Activated effector memory CD4-positive, alpha-beta T cell treated with Interleukin-2 at 50 U/mL for 16 hours (primary cell): ENCODE data around the gene CCDC137.
A peak's percentile ranks its signal among the peaks of the same experiment; 100 is the strongest.

Source experiments
- DNase-seq: peaks from one replicate; pipeline ENCODE4 v3.0.0-alpha.2; 2020

The CCDC137 gene

DNA sequence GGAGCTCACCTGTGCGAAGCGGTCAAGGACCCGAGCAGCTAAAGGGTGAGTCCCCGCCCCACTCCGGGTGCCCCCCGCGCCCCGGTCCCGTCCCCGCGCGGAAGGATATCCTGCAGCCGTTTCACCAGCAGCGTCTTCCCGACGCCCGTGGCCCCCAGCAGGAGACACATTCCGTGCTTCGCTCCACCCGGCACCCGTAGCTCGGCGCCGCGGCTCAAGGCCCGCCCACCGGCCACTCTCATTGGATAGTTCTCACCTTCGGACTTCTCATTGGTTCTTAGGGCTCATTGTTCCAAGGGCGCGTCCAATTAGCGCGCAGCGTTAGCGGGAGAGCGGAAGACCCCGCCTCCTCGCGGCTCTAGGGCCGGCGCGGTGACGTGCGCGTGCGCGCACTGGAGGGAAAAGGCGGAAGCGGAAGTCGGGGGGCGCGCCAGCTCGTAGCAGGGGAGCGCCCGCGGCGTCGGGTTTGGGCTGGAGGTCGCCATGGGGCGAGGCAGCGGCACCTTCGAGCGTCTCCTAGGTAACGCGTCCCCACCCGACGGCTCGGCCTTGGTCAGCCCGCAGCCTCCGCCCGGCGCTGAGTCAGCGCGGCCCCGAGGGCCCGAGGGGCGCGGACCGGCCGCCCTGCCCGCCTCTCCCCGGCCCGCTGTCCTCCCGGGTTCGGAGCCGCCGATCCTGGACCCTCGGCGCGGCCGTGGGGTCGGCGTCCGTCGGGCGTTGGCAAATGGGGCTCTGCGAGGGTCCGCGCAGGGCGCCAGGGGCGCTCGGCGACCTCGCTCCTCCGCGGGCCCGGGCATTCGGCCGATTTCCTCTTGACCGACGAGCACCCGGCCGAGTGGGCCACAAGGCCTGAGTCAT is 17.3 kb downstream of the CCDC137 start, which contains the start of the genes ARL16 and HGS:
TSS of gene ARL16 (minus strand) at position 214 of the 858 bp plus-strand sequence. CDS start at position 170, 44 bp downstream.
TSS of gene HGS (plus strand) at position 428 of the 858 bp plus-strand sequence. CDS start at position 484, 56 bp downstream.
- DNase-seq, result peak; percentile 98

DNA sequence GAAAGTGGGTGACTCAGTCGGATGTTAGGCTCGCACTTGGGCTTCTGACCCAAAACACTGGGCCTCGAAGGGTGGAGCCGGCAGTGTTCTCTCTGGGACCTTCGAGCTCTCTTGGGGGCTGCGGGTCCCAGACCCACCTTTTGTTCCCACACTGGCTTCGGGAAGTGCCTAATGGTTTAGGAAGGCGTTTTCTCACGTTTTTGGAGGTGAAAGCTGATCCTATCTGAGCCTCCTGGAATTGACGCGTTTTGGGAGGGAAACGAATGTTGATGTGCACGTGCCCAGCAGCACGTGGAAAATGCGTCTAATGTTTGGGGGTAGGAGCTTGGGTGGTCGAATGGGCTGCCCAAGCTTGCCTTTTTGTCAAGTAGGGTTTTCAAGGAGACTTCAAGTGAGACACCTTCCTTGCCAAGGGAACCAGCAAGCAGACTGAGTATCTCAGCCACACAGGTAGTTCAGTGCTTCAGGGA is 17.9 kb downstream of the CCDC137 start:
- no peak for DNase-seq

DNA sequence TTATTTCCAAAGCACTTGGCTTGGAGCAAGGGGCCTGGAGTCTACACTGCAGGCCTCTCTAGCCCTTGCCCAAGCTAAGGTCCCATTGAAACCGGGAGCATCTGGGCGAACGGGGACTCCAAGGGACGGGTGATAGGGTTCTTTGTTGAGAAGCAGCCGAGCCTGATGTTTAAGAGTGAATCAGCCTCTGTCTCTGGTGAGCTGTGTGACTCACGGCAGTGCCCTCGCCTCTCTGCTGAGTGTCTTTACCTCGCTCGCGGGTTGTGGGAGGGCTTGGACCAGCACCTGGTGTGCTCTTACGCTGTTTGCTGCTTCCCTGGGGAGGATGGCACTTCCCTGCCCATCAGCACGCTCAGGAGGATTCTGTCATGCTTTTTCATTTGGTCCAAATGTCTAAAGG is 18.6 kb downstream of the CCDC137 start:
- DNase-seq, result no peak

DNA sequence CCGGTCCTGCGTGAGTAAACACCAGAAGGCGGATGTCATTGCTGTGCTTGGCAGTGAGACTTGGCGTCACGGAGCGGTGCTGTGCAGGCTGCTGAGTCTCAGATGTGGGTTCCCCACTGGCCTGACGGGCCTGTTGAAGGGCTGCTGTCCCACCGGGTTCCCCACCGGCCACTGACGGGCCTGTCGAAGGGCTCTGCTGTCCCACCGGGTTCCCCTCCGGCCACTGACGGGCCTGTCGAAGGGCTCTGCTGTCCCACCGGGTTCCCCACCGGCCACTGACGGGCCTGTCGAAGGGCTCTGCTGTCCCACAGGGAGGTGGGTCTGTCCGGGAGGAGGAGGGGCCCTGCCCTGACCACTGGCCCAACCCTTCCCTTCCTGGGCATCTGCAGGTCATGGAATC is 20.1 kb downstream of the CCDC137 start:
- no peak for DNase-seq

DNA sequence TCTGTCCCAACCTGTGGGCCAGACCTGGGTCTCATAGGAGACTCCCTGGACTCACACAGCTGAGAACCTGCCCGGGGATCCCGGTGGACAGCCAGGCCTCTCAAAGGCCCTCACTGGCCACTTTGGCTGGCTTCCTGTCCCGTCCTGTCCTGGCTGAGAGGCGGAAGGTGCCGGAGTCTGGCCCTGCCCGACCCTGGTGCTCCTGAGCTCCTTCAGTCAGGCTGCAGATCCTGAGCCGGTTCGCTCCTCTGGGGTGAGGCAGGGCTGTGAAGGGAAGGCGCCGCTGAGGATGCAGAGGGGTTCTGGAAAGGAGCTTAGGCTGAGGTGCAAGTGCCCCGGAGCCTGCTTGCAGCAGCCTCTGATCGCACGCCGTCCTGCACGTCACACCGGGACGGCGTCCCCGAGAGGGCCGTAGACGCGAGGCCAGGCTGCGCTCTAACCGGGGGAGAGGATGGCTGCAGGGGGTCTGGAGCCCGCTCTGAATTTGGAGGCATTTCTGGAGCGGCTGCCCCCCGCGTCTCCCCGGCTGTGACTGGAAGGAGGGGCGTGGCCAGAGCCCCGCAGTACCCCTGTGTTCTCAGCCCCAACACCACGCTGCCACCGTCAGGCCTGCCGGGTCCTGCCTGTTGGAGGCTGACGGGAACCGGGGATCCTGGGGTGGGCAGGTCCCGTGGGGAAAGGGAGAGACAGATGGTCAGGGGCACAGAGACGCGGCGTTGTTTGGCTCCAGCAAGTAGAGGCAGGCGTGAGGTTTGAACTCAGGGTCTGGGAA is 21.4 kb downstream of the CCDC137 start:
- no peak for DNase-seq

DNA sequence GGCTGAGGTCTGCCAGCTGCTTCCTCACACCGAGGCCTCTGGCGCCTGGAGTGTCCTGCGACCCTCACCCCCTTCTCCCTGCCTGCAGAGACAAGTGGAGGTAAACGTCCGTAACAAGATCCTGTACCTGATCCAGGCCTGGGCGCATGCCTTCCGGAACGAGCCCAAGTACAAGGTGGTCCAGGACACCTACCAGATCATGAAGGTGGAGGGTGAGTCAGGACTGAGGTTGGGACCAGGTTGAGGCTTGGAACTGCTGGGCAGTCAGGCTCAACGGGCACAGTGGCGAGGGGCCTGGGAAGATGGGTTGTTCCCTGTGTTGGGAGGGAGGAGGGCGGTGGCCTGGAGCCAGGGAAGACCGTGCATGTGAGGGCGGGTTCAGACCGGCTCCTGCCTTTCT is 22.1 kb downstream of the CCDC137 start:
- DNase-seq, result no peak

DNA sequence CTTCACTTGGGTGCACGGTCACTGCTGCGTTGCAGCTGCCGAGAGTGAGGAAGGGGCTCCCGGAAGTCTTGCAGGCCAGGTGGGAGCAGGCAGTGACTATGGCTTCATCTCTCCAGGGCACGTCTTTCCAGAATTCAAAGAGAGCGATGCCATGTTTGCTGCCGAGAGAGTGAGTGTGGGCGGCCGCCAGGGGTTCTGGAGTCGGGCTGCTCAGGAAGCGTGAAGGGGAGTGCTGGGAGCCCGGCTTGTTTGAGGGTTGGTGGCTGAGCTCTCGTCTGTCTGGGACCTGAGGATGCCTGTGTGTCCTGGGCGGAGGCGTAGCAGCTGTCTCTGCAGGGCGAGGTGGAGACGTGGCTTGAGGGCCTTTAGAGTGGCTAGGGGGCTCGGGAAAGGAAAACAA is 23.5 kb downstream of the CCDC137 start:
- DNase-seq, result no peak

DNA sequence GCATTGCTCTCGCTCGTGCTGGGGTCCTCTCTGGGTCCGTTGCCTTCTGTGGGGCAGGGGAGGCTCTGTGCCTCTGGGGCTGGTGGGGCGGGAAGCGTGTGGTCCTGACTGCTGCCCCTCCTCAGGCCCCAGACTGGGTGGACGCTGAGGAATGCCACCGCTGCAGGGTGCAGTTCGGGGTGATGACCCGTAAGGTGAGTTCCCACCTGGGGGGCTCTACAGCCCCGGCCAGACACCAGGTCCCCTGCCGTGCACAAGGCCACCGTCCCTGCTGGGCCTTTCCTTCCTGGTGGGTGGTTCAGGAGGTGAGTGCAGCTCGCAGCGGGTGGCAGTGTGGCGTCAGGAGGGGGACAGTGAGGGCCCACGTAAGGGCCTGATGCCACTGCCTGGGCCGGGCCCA is 24.0 kb downstream of the CCDC137 start:
- no peak for DNase-seq

DNA sequence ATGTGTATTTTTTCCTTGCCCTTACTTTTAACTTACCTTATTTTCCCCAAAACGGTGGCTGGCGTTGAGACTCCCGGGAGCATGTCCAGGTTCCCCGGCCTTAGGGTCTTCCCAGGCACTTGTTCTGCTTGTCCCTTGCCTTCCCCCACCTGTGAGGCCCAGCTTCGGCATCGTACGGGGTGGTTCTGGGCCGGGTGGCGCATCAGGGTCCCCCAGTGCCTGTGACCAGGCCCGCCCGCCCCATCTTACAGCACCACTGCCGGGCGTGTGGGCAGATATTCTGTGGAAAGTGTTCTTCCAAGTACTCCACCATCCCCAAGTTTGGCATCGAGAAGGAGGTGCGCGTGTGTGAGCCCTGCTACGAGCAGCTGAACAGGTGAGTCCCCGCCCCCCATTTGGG is 24.7 kb downstream of the CCDC137 start:
- DNase-seq, result no peak

DNA sequence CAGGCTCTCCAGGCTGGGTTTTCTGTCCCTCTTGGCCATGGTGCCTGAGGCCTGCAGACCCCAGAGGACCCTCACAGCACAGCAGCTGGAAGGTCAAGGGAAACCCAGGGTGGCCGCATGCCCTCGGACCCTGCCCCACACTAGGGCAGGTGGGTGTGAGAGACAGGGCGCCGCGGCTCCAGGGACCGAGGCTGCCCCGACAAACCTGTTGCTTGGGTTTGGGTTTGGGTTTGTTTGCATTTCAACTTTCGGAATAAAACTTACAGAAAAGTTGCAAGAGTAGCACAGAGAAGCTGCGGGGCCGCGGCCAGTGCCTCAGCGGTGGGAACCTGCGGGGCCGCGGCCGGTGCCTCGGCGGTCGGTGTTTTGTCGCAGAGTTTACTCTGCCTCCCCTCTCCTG is 25.1 kb downstream of the CCDC137 start:
- DNase-seq, result no peak

DNA sequence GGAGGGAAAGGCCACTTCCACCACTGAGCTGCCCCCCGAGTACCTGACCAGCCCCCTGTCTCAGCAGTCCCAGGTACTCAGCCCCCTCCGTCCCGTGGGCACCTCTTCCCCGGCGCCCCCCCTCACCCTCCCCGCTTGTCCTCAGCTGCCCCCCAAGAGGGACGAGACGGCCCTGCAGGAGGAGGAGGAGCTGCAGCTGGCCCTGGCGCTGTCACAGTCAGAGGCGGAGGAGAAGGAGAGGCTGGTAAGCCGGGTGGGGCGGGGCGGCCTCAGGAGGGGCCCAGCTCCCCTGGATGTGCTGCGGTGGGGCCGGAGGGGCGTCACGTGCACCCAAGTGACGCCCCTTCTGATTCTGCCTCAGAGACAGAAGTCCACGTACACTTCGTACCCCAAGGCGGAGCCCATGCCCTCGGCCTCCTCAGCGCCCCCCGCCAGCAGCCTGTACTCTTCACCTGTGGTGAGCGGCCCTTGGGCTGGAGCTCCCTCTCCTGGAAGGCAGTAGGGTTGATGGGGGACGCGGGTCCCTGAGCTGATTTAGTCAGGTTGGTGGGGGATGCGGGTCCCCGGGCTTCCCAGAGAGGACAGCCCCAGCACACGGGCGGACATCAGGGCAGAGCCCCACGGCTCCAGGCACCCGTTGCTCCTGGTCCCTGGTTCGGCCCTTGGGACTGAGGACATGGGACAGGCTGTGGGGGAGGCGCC is 27.1 kb downstream of the CCDC137 start:
- no peak for DNase-seq

DNA sequence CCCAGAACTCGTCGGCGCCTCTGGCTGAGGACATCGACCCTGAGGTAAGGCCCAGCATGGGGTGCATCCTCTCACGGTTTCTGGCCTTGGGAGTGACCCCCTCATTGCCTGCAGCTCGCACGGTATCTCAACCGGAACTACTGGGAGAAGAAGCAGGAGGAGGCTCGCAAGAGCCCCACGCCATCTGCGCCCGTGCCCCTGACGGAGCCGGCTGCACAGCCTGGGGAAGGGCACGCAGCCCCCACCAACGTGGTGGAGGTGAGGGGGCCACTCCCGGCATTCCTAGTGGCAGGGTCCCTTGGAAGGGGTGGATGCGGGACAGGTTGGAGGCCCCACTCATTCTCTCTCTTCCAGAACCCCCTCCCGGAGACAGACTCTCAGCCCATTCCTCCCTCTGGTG is 28.3 kb downstream of the CCDC137 start:
- no peak for DNase-seq

DNA sequence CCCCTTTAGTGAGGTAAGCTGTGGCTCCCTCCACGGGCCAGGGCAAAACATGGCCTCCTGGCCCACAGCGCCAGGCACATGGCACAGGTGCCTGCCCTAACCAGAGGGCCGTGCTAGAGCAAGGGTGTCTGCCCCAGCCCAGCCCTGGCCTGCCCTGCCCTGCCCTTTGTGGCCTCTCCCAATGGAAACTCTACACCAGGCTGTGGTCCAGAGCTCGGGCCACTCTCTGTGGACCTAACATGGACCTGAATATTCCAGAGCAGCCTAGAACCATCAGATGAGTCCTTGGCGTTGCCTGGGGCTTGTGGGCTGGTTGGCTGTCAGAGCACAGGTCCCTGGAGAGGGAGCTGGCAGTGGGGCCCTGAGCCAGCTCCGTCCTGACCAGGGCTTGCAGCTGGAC is 28.7 kb downstream of the CCDC137 start:
- no peak for DNase-seq

DNA sequence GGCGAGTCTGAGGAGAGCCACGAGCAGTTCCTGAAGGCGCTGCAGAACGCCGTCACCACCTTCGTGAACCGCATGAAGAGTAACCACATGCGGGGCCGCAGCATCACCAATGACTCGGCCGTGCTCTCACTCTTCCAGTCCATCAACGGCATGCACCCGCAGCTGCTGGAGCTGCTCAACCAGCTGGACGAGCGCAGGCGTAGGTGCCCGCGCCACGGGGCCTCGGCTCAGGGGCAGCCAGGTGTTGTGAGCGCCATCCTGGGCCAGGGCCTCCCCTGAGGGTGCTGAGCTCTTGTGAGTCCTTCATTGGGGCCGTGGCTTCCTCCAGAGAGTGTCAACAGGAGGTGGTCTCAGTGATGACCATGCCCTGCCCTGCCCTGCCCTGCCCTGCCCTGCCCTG is 29.3 kb downstream of the CCDC137 start:
- no peak for DNase-seq

DNA sequence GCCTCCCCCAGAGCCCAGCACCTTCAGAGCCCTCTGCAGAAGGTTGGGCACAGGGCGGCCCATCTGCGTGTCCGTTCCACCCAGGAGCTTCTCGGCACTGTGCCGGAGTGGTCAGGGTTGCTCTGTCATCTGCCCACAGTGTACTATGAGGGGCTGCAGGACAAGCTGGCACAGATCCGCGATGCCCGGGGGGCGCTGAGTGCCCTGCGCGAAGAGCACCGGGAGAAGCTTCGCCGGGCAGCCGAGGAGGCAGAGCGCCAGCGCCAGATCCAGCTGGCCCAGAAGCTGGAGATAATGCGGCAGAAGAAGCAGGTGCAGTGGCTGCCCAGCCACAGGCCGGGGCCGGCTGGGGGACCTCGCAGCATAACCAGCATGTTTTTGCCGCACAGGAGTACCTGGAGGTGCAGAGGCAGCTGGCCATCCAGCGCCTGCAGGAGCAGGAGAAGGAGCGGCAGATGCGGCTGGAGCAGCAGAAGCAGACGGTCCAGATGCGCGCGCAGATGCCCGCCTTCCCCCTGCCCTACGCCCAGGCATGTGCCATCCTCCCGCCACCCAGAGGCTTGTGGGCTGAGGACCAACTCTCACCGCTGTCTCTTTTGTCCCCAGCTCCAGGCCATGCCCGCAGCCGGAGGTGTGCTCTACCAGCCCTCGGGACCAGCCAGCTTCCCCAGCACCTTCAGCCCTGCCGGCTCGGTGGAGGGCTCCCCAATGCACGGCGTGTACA is 29.8 kb downstream of the CCDC137 start:
- no peak for DNase-seq

DNA sequence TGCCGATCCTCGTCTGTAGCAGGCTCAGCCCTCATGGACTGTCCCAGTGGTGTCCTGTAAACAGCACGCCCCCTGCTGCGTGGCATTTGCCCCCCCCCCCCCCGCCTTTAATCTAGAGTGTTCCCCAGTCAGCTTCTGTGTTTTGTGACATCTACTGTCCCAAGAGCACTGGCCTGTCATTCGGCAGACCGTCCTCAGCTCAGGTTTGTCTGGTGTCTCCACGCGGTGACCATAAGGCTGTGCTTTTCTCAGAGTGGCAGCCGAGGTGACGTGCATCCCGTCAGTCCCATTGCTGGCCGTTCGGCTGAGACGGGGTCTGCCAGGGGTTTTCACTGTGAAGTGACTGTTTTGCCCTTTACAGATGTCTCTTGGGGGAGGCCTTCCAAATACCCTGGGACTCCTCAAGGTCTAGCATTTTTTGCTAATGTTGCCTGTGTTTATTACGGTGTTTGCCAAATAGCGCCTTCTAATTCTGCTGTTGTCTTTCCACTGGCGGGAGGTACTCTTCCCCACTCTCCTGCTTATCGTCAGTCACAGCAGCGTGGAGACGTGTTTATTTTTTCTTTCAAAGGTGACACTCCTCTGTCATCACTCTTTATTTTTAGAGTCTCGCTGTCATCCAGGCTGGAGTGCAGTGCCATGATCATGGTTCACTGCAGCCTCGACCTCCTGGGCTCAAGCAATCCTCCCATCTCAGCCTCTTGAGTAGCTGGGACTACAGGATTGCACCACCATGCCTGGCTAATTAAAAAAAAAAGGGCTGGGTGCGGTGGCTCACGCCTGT is 30.9 kb downstream of the CCDC137 start:
- DNase-seq, result no peak

DNA sequence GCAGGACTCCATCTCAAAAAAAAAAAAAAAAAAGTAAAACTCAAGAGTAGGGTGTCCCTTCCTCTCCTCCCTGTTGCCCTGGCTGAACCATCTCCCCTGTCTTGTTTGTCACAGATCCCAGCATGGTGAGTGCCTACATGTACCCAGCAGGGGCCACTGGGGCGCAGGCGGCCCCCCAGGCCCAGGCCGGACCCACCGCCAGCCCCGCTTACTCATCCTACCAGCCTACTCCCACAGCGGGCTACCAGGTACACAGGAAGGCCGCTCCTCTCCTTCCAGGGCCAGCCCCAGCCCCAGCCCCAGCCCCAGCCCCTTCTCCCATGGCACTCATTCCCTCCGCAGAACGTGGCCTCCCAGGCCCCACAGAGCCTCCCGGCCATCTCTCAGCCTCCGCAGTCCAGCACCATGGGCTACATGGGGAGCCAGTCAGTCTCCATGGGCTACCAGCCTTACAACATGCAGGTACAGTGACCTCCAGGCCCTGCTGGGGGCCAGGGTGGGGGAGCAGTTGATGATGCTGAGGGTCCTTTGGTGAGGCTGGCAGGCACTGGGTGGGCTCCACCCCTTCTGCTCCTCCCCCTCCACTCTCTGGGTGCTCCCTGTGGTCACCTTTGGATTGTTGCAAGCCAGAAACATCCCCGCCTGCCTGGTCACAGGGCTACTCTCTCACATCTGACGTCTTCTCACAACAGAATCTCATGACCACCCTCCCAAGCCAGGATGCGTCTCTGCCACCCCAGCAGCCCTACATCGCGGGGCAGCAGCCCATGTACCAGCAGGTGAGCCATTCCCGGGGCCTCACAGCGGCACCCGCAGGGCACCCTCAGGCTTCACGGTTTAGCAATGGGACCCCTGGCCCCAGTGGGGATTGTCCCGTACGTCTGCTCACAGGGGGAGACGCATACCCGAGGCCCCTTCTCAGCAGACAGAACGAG is 34.1 kb downstream of the CCDC137 start:
- DNase-seq, result no peak

DNA sequence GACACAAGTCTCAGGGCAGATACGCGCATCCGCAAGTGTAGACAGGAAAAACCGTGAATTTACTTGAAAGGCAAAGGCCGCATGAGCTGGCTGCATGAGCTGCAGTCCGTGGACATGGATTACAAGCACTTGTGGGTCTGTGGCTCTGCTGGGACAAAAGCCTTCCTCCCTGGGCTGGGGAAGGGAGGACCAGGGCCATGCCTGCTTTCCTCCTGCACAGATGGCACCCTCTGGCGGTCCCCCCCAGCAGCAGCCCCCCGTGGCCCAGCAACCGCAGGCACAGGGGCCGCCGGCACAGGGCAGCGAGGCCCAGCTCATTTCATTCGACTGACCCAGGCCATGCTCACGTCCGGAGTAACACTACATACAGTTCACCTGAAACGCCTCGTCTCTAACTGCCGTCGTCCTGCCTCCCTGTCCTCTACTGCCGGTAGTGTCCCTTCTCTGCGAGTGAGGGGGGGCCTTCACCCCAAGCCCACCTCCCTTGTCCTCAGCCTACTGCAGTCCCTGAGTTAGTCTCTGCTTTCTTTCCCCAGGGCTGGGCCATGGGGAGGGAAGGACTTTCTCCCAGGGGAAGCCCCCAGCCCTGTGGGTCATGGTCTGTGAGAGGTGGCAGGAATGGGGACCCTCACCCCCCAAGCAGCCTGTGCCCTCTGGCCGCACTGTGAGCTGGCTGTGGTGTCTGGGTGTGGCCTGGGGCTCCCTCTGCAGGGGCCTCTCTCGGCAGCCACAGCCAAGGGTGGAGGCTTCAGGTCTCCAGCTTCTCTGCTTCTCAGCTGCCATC is 34.9 kb downstream of the CCDC137 start:
- DNase-seq, result no peak

DNA sequence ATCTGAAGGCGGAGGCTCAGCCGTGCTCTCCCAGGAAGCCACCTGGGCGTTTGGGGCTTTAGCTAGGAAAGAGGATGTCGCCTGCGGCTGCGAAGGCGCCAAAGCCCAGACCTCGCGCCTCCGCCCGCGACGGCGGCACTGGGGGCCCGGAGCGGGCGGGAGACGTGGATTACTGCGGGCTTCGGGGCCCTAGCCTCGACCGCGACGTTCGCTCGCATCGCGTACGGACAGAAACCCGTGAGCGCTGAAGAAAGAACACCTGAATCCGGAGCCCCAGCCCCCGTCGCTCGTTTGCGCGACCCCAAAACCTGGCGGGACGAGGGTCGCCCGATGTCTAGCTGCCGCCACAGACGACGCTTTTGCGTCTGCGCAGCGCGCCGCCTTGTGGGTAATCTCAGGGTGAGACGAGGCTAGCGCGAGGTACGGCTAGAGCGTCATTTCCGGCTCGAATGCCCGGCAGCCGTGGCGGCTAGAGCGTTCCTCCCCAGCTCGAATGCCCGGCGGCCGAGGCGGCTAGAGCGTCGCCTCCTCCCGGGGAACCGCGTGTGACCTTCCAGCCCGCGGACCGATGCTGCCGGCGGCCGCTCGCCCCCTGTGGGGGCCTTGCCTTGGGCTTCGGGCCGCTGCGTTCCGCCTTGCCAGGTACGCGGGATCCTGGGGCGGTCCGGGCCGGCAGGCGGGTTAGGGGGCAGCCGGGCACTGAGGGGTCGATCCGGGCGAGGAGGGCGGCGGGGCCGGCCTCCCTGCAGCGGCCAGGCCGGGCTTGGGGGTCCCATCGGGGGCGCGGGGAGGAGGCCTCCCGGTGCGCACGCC is 36.6 kb downstream of the CCDC137 start, which contains the start of gene MRPL12:
TSS of gene MRPL12 (plus strand) at position 434 of the 813 bp plus-strand sequence. CDS start at position 569, 135 bp downstream.
- peak; percentile 82 for DNase-seq
